GM13977 (cell line): ENCODE results near the gene GKAP1.
"Not testable (repeated sequence)": the region's sequence is repeated elsewhere in the genome, so short reads cannot be mapped to it uniquely, and the experiment has no call there.

Source experiments
- DNase-seq: peaks from one replicate; pipeline ENCODE4 v3.0.0; 2012; ENCODE audit warnings: low spot score
- CTCF ChIP-seq: IDR thresholded peaks from 2 replicates; pipeline ENCODE4 v1.5.1; 2012; ENCODE audit warnings: mild to moderate bottlenecking, control low read depth; ENCODE audit not compliant: insufficient read depth; ENCODE audit errors: extremely low read depth, missing control alignments
- in situ Hi-C: fragments of 300-500 bp; cut with MboI; formaldehyde crosslinking; loops from one replicate; pipeline ENCODE4 v1.12.0; 2022; ENCODE audit warnings: low sequenced_read_pairs, low pct_unique_long_range_greater_than_20kb, mixed read lengths, inconsistent platforms; ENCODE audit not compliant: unreplicated experiment

The GKAP1 gene

GRCh38 chr9:83749706-83750105 is 67.9 kb downstream of the GKAP1 start:
- DNase-seq = no peak
- TF ChIP-seq CTCF = no peak
- in situ Hi-C loops = no loop called here

GRCh38 chr9:83744206-83744605 is 73.4 kb downstream of the GKAP1 start:
- no peak for DNase-seq
- in situ Hi-C loops = no loop called here
- TF ChIP-seq CTCF = no peak

GRCh38 chr9:83733739-83734138 is 83.8 kb downstream of the GKAP1 start:
- DNase-seq = no peak
- no peak for TF ChIP-seq CTCF
- in situ Hi-C loops = no loop called here

GRCh38 chr9:83728591-83729368 is 88.8 kb downstream of the GKAP1 start:
- DNase-seq, in situ Hi-C loops: not testable (repeated sequence)

- in situ Hi-C loops = no loop called here
- no peak for TF ChIP-seq CTCF
- no peak for DNase-seq
These were observed 93.1 kb downstream of the GKAP1 start for GRCh38 chr9:83724436-83724835.

GRCh38 chr9:83722726-83723495 is 94.7 kb downstream of the GKAP1 start:
- in situ Hi-C loops = no loop called here
- TF ChIP-seq CTCF = no peak
- DNase-seq = no peak

GRCh38 chr9:83721509-83721908 is 96.1 kb downstream of the GKAP1 start:
- in situ Hi-C loops = no loop called here
- no peak for TF ChIP-seq CTCF
- no peak for DNase-seq
